WTC11 (cell line): ENCODE data around the gene CREBRF. TPM values are rescaled to one million over a fixed set of nuclear protein-coding genes. Genes with fewer than 3 reads are reported as not detected.

Source experiments
- ATAC-seq: fragments of 200-7000 bp; cut with Tn5 transposase; 2 replicates; pipeline ENCODE4 v1.10.0; 2021; ENCODE audit warnings: mild to moderate bottlenecking, moderate library complexity
- CTCF ChIA-PET: fragments of 300-600 bp; sonication (Branson Sonifier 250); formaldehyde crosslinking; loops from one replicate; lab custom pipeline; 2021; ENCODE audit warnings: antibody characterized with exemption; lab: Charles Lee
- POLR2A ChIA-PET: fragments of 350-600 bp; sonication (Branson Sonifier 250); formaldehyde crosslinking; loops from one replicate; lab custom pipeline; 2021; ENCODE audit warnings: antibody characterized with exemption; lab: Charles Lee
- DNase-seq: peaks from one replicate; pipeline ENCODE4 v3.0.0; 2021; ENCODE audit warnings: low spot score
- H3K27ac Mint-ChIP-seq: 2 replicates; pipeline ENCODE4 v1.8.0; 2021; ENCODE audit warnings: mixed read lengths
- H3K27me3 Mint-ChIP-seq: 2 replicates; pipeline ENCODE4 v1.8.0; 2021; ENCODE audit warnings: low read depth, mild to moderate bottlenecking, moderate library complexity, mixed read lengths
- H3K36me3 Mint-ChIP-seq: 2 replicates; pipeline ENCODE4 v1.8.0; 2021; ENCODE audit warnings: mixed read lengths
- H3K4me1 Mint-ChIP-seq: 2 replicates; pipeline ENCODE4 v1.8.0; 2022; ENCODE audit warnings: mixed read lengths
- H3K4me3 Mint-ChIP-seq: 2 replicates; pipeline ENCODE4 v1.8.0; 2021; ENCODE audit warnings: mild to moderate bottlenecking, moderate library complexity, mixed read lengths
- H3K9me3 Mint-ChIP-seq: 2 replicates; pipeline ENCODE4 v1.8.0; 2021; ENCODE audit warnings: mixed read lengths
- AR ChIP-seq: fragments of 250-450 bp; sonication (Bioruptor Pico); IDR thresholded peaks from 2 replicates; pipeline ENCODE4 v1.9.0; 2021; ENCODE audit warnings: mild to moderate bottlenecking
- ARID4B ChIP-seq: sonication (generic); formaldehyde crosslinking; IDR thresholded peaks from 2 replicates; pipeline ENCODE4 v1.8.0; 2023; ENCODE audit warnings: missing genetic modification reagents, mild to moderate bottlenecking, borderline replicate concordance
- CREM ChIP-seq: sonication (generic); formaldehyde crosslinking; IDR thresholded peaks from 2 replicates; pipeline ENCODE4 v1.8.1; 2022; ENCODE audit warnings: mild to moderate bottlenecking, missing genetic modification reagents, moderate library complexity
- ELF4 ChIP-seq: sonication (generic); formaldehyde crosslinking; IDR thresholded peaks from 2 replicates; pipeline ENCODE4 v1.8.1; 2022; ENCODE audit warnings: low read depth, mild to moderate bottlenecking, moderate library complexity, missing genetic modification reagents
- ESRRA ChIP-seq: sonication (generic); formaldehyde crosslinking; IDR thresholded peaks from 2 replicates; pipeline ENCODE4 v1.8.1; 2022; ENCODE audit warnings: mild to moderate bottlenecking, missing genetic modification reagents, borderline replicate concordance
- GABPB1 ChIP-seq: sonication (generic); formaldehyde crosslinking; IDR thresholded peaks from 2 replicates; pipeline ENCODE4 v1.8.1; 2023; ENCODE audit warnings: mild to moderate bottlenecking, missing genetic modification reagents
- GTF2I ChIP-seq: fragments of 250-450 bp; sonication (Bioruptor Pico); conservative IDR thresholded peaks from 2 replicates; pipeline ENCODE4 v1.4.0; 2021; ENCODE audit warnings: mild to moderate bottlenecking
- KAT7 ChIP-seq: sonication (generic); formaldehyde crosslinking; IDR thresholded peaks from 2 replicates; pipeline ENCODE4 v1.8.1; 2023; ENCODE audit warnings: missing genetic modification reagents, mild to moderate bottlenecking, borderline replicate concordance
- MYBL2 ChIP-seq: sonication (generic); formaldehyde crosslinking; IDR thresholded peaks from 2 replicates; pipeline ENCODE4 v1.8.1; 2023; ENCODE audit warnings: mild to moderate bottlenecking, moderate library complexity, missing genetic modification reagents
- NFATC4 ChIP-seq: fragments of 250-450 bp; sonication (Bioruptor Pico); IDR thresholded peaks from 2 replicates; pipeline ENCODE4 v1.9.0; 2021; ENCODE audit warnings: mild to moderate bottlenecking
- NFYB ChIP-seq: sonication (generic); formaldehyde crosslinking; conservative IDR thresholded peaks from 2 replicates; pipeline ENCODE4 v1.8.0; 2022; ENCODE audit warnings: low read depth, missing genetic modification reagents
- NR3C1 ChIP-seq: sonication (generic); formaldehyde crosslinking; conservative IDR thresholded peaks from 2 replicates; pipeline ENCODE4 v1.8.1; 2023; ENCODE audit warnings: low read depth, mild to moderate bottlenecking, missing genetic modification reagents
- TEAD1 ChIP-seq: sonication (generic); formaldehyde crosslinking; IDR thresholded peaks from 2 replicates; pipeline ENCODE4 v1.8.0; 2022; ENCODE audit warnings: mild to moderate bottlenecking, missing genetic modification reagents
- ZBTB43 ChIP-seq: sonication (generic); formaldehyde crosslinking; IDR thresholded peaks from 2 replicates; pipeline ENCODE4 v1.8.1; 2023; ENCODE audit warnings: mild to moderate bottlenecking, missing genetic modification reagents
- ZNF121 ChIP-seq: sonication (generic); formaldehyde crosslinking; IDR thresholded peaks from 2 replicates; pipeline ENCODE4 v1.8.0; 2023; ENCODE audit warnings: missing genetic modification reagents
- ZNF416 ChIP-seq: fragments of 250-450 bp; sonication (Bioruptor Pico); IDR thresholded peaks from 2 replicates; pipeline ENCODE4 v1.9.0; 2021; ENCODE audit warnings: mild to moderate bottlenecking, inconsistent platforms
- total RNA-seq: library from RNA; stranded (reverse); gene quantifications from 3 replicates; pipeline ENCODE4 v1.2.3, GENCODE V29; 2021
- TF ChIP-seq, protein P1 (sequence below): sonication (generic); formaldehyde crosslinking; IDR thresholded peaks from 2 replicates; pipeline ENCODE4 v1.8.1; 2022; ENCODE audit warnings: low read depth, missing genetic modification reagents, borderline replicate concordance
- TF ChIP-seq, protein P2 (sequence below): sonication (generic); formaldehyde crosslinking; IDR thresholded peaks from 2 replicates; pipeline ENCODE4 v1.8.1; 2022; ENCODE audit warnings: mild to moderate bottlenecking, missing genetic modification reagents, moderate library complexity, borderline replicate concordance

Gene CREBRF
- total RNA-seq, 1 experiment from 2014 or later, result 5.7 TPM

DNA sequence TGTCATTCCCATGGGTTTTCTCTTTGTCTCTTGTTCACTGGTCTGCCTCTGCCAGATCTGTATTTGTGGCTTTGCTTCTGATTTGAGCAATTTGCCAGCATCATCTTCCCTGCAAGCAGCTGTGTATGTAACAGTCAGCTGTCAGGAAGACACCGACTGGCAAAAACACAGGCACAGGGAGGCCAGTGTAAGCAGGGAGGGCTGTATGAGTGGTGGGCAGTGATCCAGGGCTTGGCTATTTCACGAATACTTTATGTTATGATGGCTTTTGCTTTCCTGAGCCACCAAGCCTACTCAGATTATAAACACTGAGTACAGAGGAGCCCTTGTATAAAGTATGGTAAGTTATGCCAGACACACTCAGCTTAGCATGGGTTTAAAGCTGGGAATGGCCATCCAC, 99.8 kb downstream of the CREBRF start (continued):
- TF ChIP-seq AR (CRISPR knock-in tag) (no peak), ZNF121 (no peak), ESRRA (CRISPR knock-in tag) (no peak), ZBTB43 (CRISPR knock-in tag) (no peak), CREM (CRISPR knock-in tag) (no peak), MYBL2 (CRISPR knock-in tag) (no peak), NFYB (no peak), ZNF416 (CRISPR knock-in tag) (no peak)
- TF ChIP-seq, protein P1, sequence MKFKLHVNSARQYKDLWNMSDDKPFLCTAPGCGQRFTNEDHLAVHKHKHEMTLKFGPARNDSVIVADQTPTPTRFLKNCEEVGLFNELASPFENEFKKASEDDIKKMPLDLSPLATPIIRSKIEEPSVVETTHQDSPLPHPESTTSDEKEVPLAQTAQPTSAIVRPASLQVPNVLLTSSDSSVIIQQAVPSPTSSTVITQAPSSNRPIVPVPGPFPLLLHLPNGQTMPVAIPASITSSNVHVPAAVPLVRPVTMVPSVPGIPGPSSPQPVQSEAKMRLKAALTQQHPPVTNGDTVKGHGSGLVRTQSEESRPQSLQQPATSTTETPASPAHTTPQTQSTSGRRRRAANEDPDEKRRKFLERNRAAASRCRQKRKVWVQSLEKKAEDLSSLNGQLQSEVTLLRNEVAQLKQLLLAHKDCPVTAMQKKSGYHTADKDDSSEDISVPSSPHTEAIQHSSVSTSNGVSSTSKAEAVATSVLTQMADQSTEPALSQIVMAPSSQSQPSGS, result no peak

DNA sequence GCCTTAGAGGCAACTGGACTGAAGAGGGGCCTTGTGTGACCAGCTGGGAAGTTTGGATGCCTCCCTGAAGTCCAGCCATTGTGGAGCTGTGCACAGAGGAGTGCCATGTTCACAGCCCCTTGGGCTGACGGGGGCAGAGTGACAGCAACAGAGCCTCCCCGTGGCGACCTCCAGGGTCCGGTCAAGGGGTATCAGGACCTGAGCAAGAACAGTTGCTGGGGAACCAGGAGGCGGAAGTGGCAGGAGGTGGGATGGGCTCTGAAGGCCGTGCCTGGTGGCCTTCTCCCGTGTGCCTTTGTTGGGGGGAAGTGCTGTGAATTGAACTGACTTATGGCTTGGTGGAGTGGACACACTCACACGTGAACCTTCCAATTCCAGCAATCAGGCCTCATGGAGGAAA, 102.2 kb downstream of the CREBRF start:
- H3K27ac Mint-ChIP-seq, result no peak overlapping the region
- POLR2A ChIA-PET, result no interaction called here

More for the DNA sequence above, 102.2 kb downstream of the CREBRF start:
- Mint-ChIP-seq H3K27me3 (no peaks in the 10 kb centered on the region), H3K4me3 (no peak overlapping the region), H3K9me3 (no peaks in the 10 kb centered on the region), H3K4me1 (no peaks in the 10 kb centered on the region)
- DNase-seq (no peak), ATAC-seq (no peak)
- TF ChIP-seq NR3C1 (CRISPR knock-in tag), result no peak
- TF ChIP-seq, protein P1, result no peak
- TF ChIP-seq ARID4B (CRISPR knock-in tag), result no peak
- TF ChIP-seq, protein P2, sequence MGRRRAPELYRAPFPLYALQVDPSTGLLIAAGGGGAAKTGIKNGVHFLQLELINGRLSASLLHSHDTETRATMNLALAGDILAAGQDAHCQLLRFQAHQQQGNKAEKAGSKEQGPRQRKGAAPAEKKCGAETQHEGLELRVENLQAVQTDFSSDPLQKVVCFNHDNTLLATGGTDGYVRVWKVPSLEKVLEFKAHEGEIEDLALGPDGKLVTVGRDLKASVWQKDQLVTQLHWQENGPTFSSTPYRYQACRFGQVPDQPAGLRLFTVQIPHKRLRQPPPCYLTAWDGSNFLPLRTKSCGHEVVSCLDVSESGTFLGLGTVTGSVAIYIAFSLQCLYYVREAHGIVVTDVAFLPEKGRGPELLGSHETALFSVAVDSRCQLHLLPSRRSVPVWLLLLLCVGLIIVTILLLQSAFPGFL (CRISPR knock-in tag), result no peak
- TF ChIP-seq NFATC4, result no peak
- TF ChIP-seq TEAD1 (CRISPR knock-in tag), result no peak
- TF ChIP-seq GTF2I (CRISPR knock-in tag), result no peak
- TF ChIP-seq ELF4, result no peak
- no peak for TF ChIP-seq GABPB1 (CRISPR knock-in tag)
- TF ChIP-seq KAT7, result no peak
- TF ChIP-seq, all 79 proteins: peak for 0
- CTCF ChIA-PET, result no interaction called here
- H3K36me3 Mint-ChIP-seq, result peaks cover 23% of the 10 kb centered on the region
